Caco-2 (cell line): ENCODE results near the gene MSH2. TPM values are rescaled to one million over a fixed set of nuclear protein-coding genes. Genes with fewer than 3 reads are reported as not detected.

Source experiments
- BruUV-seq: library from RNA; stranded (reverse); fragments of 400-500 nt; replicated peaks from 2 replicates; lab custom pipeline; 2021; lab: Mats Ljungman, UMichigan
- CTCF ChIA-PET: fragments of 300-600 bp; sonication (Branson Sonifier 250); formaldehyde crosslinking; loops from one replicate; lab custom pipeline; 2022; ENCODE audit warnings: antibody characterized with exemption; lab: Charles Lee
- POLR2A ChIA-PET: fragments of 300-600 bp; sonication (Branson Sonifier 250); formaldehyde crosslinking; loops from one replicate; lab custom pipeline; 2022; ENCODE audit warnings: antibody characterized with exemption; lab: Charles Lee
- DNase-seq, 2 experiments: peaks; one replicate each; pipeline versions ENCODE4 v3.0.0 to v3.0.0-alpha.2; 2020 to 2022
- H3K27me3 ChIP-seq: replicated peaks from 2 replicates; pipeline ENCODE4 v1.6.0; 2011; ENCODE audit warnings: low read length; ENCODE audit not compliant: control insufficient read depth, insufficient read depth
- H3K36me3 ChIP-seq: 2 replicates; pipeline ENCODE4 v1.5.1; 2011; ENCODE audit warnings: low read length; ENCODE audit not compliant: control insufficient read depth, insufficient read depth
- H3K4me1 ChIP-seq: fragments of 250-450 bp; sonication (Bioruptor Pico); 2 replicates; pipeline ENCODE4 v1.5.1; 2020; ENCODE audit warnings: mild to moderate bottlenecking
- H3K4me3 ChIP-seq: 2 replicates; pipeline ENCODE4 v1.5.1; 2011; ENCODE audit warnings: low read depth, mild to moderate bottlenecking, control low read depth, low read length
- H3K9me3 ChIP-seq: fragments of 250-450 bp; sonication (Bioruptor Pico); 2 replicates; pipeline ENCODE4 v1.5.1; 2020; ENCODE audit warnings: mild to moderate bottlenecking, moderate library complexity
- H3K27ac Mint-ChIP-seq: one replicate; pipeline ENCODE4 v1.8.0; 2022; ENCODE audit warnings: mixed read lengths; ENCODE audit not compliant: unreplicated experiment
- H3K27me3 Mint-ChIP-seq: one replicate; pipeline ENCODE4 v1.8.0; 2022; ENCODE audit warnings: mixed read lengths; ENCODE audit not compliant: insufficient read depth, unreplicated experiment
- H3K36me3 Mint-ChIP-seq: one replicate; pipeline ENCODE4 v1.8.0; 2022; ENCODE audit warnings: mild to moderate bottlenecking, mixed read lengths; ENCODE audit not compliant: insufficient read depth, unreplicated experiment
- H3K4me1 Mint-ChIP-seq: one replicate; pipeline ENCODE4 v1.8.0; 2022; ENCODE audit warnings: low read depth, mixed read lengths; ENCODE audit not compliant: unreplicated experiment
- H3K4me3 Mint-ChIP-seq: one replicate; pipeline ENCODE4 v1.8.0; 2022; ENCODE audit warnings: mild to moderate bottlenecking, moderate library complexity, mixed read lengths; ENCODE audit not compliant: unreplicated experiment
- H3K9me3 Mint-ChIP-seq: one replicate; pipeline ENCODE4 v1.8.0; 2022; ENCODE audit warnings: mixed read lengths; ENCODE audit not compliant: unreplicated experiment
- intact Hi-C: fragments of 100-400 bp; cut with micrococcal nuclease; formaldehyde crosslinking; loops from one replicate; pipeline ENCODE4 v1.10.0; 2022; ENCODE audit not compliant: unreplicated experiment
- total RNA-seq: library from RNA; stranded (reverse); gene quantifications from 2 replicates; pipeline ENCODE4 v1.2.3, GENCODE V29; 2022
- TF ChIP-seq, protein P1 (sequence below), 2 experiments: fragments of 200-600 bp in 1 of 2; IDR thresholded peaks; 1 replicate in 1 of 2; 2 replicates in 1 of 2; pipeline versions ENCODE4 v1.5.1 to v1.8.0; 2011 to 2022; ENCODE audit warnings: antibody characterized with exemption in 1 of 2, control low read depth in 1 of 2, inconsistent platforms in 1 of 2, low read depth in 1 of 2, low read length in 1 of 2, mild to moderate bottlenecking in 1 of 2, moderate library complexity in 1 of 2; ENCODE audit not compliant: insufficient read depth in 1 of 2, severe bottlenecking in 1 of 2, unreplicated experiment in 1 of 2

Gene MSH2
- total RNA-seq, 1 experiment from 2014 or later, result 72.5 TPM

DNA sequence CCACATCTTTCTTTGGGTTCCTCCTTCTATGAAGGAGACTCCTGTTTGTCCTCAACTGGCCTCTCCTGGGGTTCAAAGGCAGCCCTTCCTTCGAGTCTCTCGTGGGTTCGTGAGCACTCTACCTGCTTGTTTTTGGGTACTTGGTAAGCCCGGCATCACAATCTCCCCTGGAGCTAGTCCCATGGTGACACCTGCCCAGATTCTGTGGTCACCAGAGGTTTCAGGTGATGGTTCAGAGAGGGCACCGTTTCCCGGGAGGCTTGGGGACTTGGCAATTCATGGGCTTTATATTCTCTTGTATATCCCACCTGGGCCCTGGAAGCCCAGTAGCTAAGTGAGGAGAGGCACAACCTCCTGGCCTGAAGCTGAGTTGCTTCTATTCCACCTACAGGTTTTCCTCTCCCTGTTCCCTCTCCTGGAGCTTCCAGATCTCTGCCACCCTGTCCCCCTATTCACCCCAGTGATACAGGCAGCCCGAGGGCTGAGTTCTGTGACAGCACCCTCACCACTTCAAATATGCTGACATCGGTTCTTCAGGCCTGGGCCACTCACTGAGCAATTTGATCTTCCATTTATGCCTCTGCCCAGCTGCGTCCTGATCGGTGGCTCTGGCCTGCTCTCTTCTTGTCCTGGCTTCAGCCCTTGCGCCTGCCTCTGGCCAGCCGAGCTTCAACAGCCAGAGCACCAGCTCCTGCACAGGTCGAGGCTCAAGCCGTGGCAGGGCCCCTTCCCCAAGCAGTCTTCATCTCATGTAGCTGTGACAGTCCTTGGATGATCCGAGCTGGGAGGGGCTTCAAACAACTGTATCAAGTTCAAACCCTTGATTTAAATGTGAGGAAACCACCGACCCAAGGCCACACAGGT, 91.5 kb downstream of the MSH2 start:
- Histone ChIP-seq H3K27me3 (no peaks in the 10 kb centered on the region), H3K4me3 (no peak overlapping the region), H3K36me3 (no peaks in the 10 kb centered on the region), H3K4me1 (no peaks in the 10 kb centered on the region), H3K9me3 (no peaks in the 10 kb centered on the region; the same call in 1 of the 2 replicates)
- intact Hi-C loops, result no loop called here
- TF ChIP-seq, protein P1, sequence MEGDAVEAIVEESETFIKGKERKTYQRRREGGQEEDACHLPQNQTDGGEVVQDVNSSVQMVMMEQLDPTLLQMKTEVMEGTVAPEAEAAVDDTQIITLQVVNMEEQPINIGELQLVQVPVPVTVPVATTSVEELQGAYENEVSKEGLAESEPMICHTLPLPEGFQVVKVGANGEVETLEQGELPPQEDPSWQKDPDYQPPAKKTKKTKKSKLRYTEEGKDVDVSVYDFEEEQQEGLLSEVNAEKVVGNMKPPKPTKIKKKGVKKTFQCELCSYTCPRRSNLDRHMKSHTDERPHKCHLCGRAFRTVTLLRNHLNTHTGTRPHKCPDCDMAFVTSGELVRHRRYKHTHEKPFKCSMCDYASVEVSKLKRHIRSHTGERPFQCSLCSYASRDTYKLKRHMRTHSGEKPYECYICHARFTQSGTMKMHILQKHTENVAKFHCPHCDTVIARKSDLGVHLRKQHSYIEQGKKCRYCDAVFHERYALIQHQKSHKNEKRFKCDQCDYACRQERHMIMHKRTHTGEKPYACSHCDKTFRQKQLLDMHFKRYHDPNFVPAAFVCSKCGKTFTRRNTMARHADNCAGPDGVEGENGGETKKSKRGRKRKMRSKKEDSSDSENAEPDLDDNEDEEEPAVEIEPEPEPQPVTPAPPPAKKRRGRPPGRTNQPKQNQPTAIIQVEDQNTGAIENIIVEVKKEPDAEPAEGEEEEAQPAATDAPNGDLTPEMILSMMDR (IDR thresholded peaks at IDR 0.05; ENCODE audit: insufficient read depth in 1 of 2, low read depth in 1 of 2, low read length in 1 of 2, severe bottlenecking in 1 of 2, unreplicated experiment in 1 of 2), result no peak
- Mint-ChIP-seq H3K27me3 (no peaks in the 10 kb centered on the region), H3K4me1 (no peaks in the 10 kb centered on the region), H3K9me3 (peaks cover 15% of the 10 kb centered on the region), H3K36me3 (peaks cover 6% of the 10 kb centered on the region), H3K4me3 (no peak overlapping the region), H3K27ac (no peak overlapping the region)
- ChIA-PET CTCF (interaction anchor here (0.6 kb wide), 1 partner anchor 762 kb away, joined by 3 read pairs; no protein-coding TSS in a partner anchor), POLR2A (no interaction called here)
- no TSS peak for BruUV-seq
- DNase-seq, result no peak

DNA sequence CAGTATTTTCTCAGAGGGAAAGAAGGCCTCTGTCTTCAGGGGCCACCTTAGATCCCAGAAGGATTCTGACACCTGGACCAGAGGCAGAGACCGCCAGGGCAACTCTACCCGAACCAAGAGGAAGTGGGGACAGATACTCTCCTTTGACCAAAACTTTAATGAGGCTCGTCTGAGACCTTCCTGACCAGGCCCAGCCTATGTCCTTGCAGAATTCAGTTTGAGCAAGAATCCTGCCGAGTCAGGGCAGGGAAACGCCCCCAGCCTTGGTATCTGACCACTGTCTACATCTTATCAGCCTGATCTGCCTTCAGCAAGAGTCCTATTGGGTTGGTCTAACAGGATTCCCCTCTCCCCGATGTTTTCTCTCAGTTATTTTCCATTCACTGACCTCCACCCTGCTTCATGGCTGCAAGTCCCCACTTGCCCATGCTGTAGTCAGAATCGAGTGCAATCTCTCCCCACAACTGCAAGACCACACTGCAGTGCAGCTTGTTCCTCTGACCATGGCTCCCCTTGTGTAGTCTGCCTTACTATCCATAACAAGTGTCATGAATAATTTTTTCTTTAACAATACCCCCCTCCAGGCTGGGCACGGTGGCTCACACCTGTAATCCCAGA, 95.0 kb downstream of the MSH2 start:
- CTCF ChIA-PET, result no interaction called here
- Histone ChIP-seq H3K4me3 (no peak overlapping the region), H3K9me3 (peaks cover 14% of the 10 kb centered on the region), H3K4me1 (no peaks in the 10 kb centered on the region), H3K36me3 (no peaks in the 10 kb centered on the region), H3K27me3 (no peaks in the 10 kb centered on the region)
- Mint-ChIP-seq H3K27me3 (no peaks in the 10 kb centered on the region), H3K27ac (no peak overlapping the region), H3K9me3 (peaks cover 23% of the 10 kb centered on the region), H3K4me1 (no peaks in the 10 kb centered on the region), H3K36me3 (no peaks in the 10 kb centered on the region), H3K4me3 (no peak overlapping the region)
- no TSS peak for BruUV-seq
- POLR2A ChIA-PET, result no interaction called here
- TF ChIP-seq, protein P1 (IDR thresholded peaks at IDR 0.05; ENCODE audit: insufficient read depth in 1 of 2, low read depth in 1 of 2, low read length in 1 of 2, severe bottlenecking in 1 of 2, unreplicated experiment in 1 of 2), result no peak
- intact Hi-C loops, result no loop called here
- no peak for DNase-seq

- POLR2A ChIA-PET, result no interaction called here
- BruUV-seq, result no TSS peak
- no peak overlapping the region for H3K27ac Mint-ChIP-seq
- H3K4me1 Mint-ChIP-seq, result no peaks in the 10 kb centered on the region
- Histone ChIP-seq H3K4me1 (no peaks in the 10 kb centered on the region), H3K27me3 (no peaks in the 10 kb centered on the region), H3K4me3 (no peak overlapping the region), H3K9me3 (peaks cover 17% of the 10 kb centered on the region), H3K36me3 (no peaks in the 10 kb centered on the region)
- DNase-seq, result no peak
- H3K36me3 Mint-ChIP-seq, result no peaks in the 10 kb centered on the region
- CTCF ChIA-PET, result no interaction called here
- no peak overlapping the region for H3K4me3 Mint-ChIP-seq
- H3K27me3 Mint-ChIP-seq, result no peaks in the 10 kb centered on the region
- intact Hi-C loops, result no loop called here
- peaks cover 23% of the 10 kb centered on the region for H3K9me3 Mint-ChIP-seq
- TF ChIP-seq, protein P1 (IDR thresholded peaks at IDR 0.05; ENCODE audit: insufficient read depth in 1 of 2, low read depth in 1 of 2, low read length in 1 of 2, severe bottlenecking in 1 of 2, unreplicated experiment in 1 of 2), result no peak
Observed at GRCh38 chr2:47499093-47499492, 96.1 kb downstream of the MSH2 start.
